ENCODE data around the gene MEST.

The MEST gene

GRCh38 chr7:130491841-130492522 lies at the start of gene MEST:
Gene MEST (plus strand): TSS chr7:130492085. CDS start chr7:130492314, 229 bp downstream.
- no peak for TF ChIP-seq GATA2 (IDR thresholded peaks at IDR 0.05; ENCODE audit: low read depth, low read length)
- no peak for TF ChIP-seq GATA3 (IDR thresholded peaks at IDR 0.05; ENCODE audit: low read depth, low read length)

- TF ChIP-seq GATA2 (IDR thresholded peaks at IDR 0.05; ENCODE audit: low read depth, low read length): no peak
- TF ChIP-seq GATA3 (IDR thresholded peaks at IDR 0.05; ENCODE audit: low read depth, low read length): no peak
Measured at GRCh38 chr7:130442601-130443000, 49.3 kb upstream of the MEST start.

GRCh38 chr7:130444234-130444633 lies 47.7 kb upstream of the MEST start:
- TF ChIP-seq GATA3 (IDR thresholded peaks at IDR 0.05; ENCODE audit: low read depth, low read length) (no peak), GATA2 (IDR thresholded peaks at IDR 0.05; ENCODE audit: low read depth, low read length) (no peak)

GRCh38 chr7:130444751-130445407 lies 47.0 kb upstream of the MEST start:
- TF ChIP-seq GATA2 (IDR thresholded peaks at IDR 0.05; ENCODE audit: low read depth, low read length) (no peak), GATA3 (IDR thresholded peaks at IDR 0.05; ENCODE audit: low read depth, low read length) (no peak)

GRCh38 chr7:130446259-130446658 lies 45.6 kb upstream of the MEST start:
- TF ChIP-seq GATA2 (IDR thresholded peaks at IDR 0.05; ENCODE audit: low read depth, low read length) (no peak), GATA3 (IDR thresholded peaks at IDR 0.05; ENCODE audit: low read depth, low read length) (no peak)

GRCh38 chr7:130452951-130453350 lies 38.9 kb upstream of the MEST start:
- no peak for TF ChIP-seq GATA2 (IDR thresholded peaks at IDR 0.05; ENCODE audit: low read depth, low read length)
- TF ChIP-seq GATA3 (IDR thresholded peaks at IDR 0.05; ENCODE audit: low read depth, low read length): no peak

- no peak for TF ChIP-seq GATA3 (IDR thresholded peaks at IDR 0.05; ENCODE audit: low read depth, low read length)
- no peak for TF ChIP-seq GATA2 (IDR thresholded peaks at IDR 0.05; ENCODE audit: low read depth, low read length)
Measured at GRCh38 chr7:130454959-130455358, 36.9 kb upstream of the MEST start.

GRCh38 chr7:130458257-130458656 lies 33.6 kb upstream of the MEST start:
- no peak for TF ChIP-seq GATA3 (IDR thresholded peaks at IDR 0.05; ENCODE audit: low read depth, low read length)
- TF ChIP-seq GATA2 (IDR thresholded peaks at IDR 0.05; ENCODE audit: low read depth, low read length): no peak

GRCh38 chr7:130461272-130461671 lies 30.6 kb upstream of the MEST start:
- TF ChIP-seq GATA2 (IDR thresholded peaks at IDR 0.05; ENCODE audit: low read depth, low read length) (no peak), GATA3 (IDR thresholded peaks at IDR 0.05; ENCODE audit: low read depth, low read length) (no peak)

- no peak for TF ChIP-seq GATA2 (IDR thresholded peaks at IDR 0.05; ENCODE audit: low read depth, low read length)
- TF ChIP-seq GATA3 (IDR thresholded peaks at IDR 0.05; ENCODE audit: low read depth, low read length): no peak
Measured at GRCh38 chr7:130463553-130464434, 28.1 kb upstream of the MEST start.

- TF ChIP-seq GATA2 (IDR thresholded peaks at IDR 0.05; ENCODE audit: low read depth, low read length) (no peak), GATA3 (IDR thresholded peaks at IDR 0.05; ENCODE audit: low read depth, low read length) (no peak)
Measured at GRCh38 chr7:130468612-130469011, 23.3 kb upstream of the MEST start.

GRCh38 chr7:130471974-130472373 lies 19.9 kb upstream of the MEST start:
- no peak for TF ChIP-seq GATA3 (IDR thresholded peaks at IDR 0.05; ENCODE audit: low read depth, low read length)
- TF ChIP-seq GATA2 (IDR thresholded peaks at IDR 0.05; ENCODE audit: low read depth, low read length): no peak

GRCh38 chr7:130473289-130473688 lies 18.6 kb upstream of the MEST start:
- TF ChIP-seq GATA3 (IDR thresholded peaks at IDR 0.05; ENCODE audit: low read depth, low read length) (no peak), GATA2 (IDR thresholded peaks at IDR 0.05; ENCODE audit: low read depth, low read length) (no peak)

GRCh38 chr7:130473876-130474275 lies 18.0 kb upstream of the MEST start:
- TF ChIP-seq GATA2 (IDR thresholded peaks at IDR 0.05; ENCODE audit: low read depth, low read length) (no peak), GATA3 (IDR thresholded peaks at IDR 0.05; ENCODE audit: low read depth, low read length) (no peak)
